ENCODE data around the gene WFDC1. TPM values are rescaled to one million over a fixed set of nuclear protein-coding genes. Genes with fewer than 3 reads are reported as not detected.
A peak's percentile ranks its signal among the peaks of the same experiment; 100 is the strongest.

The WFDC1 gene
- total RNA-seq, 4 donors from 2014 or later: 2.3 to 7.6 (median 5.0) TPM

GRCh38 chr16:84303516-84303915 is 8.8 kb downstream of the WFDC1 start:
- H3K27ac ChIP-seq: peak overlapping the region; percentile 43 to 88 (median 83)
- H3K27me3 ChIP-seq: peaks cover 0 to 11% (median 0%) of the 10 kb centered on the region in 4 donors
- H3K9me3 ChIP-seq: no peaks in the 10 kb centered on the region
- peaks cover 0 to 48% (median 3%) of the 10 kb centered on the region in 3 donors for H3K4me1 ChIP-seq
- intact Hi-C loops (cut with DNase I): no loop called here
- no peaks in the 10 kb centered on the region for H3K36me3 ChIP-seq
- H3K4me3 ChIP-seq: no peak overlapping the region
- whole genome bisulfite sequencing, 2 donors: 52 to 55% methylated on average over 7 of the region's 7 CpGs
- TF ChIP-seq CTCF (IDR thresholded peaks at IDR 0.05) (no peak), POLR2A (IDR thresholded peaks at IDR 0.05) (no peak)
- no peak for DNase-seq

GRCh38 chr16:84306564-84306963 is 11.9 kb downstream of the WFDC1 start:
- Histone ChIP-seq H3K36me3 (no peaks in the 10 kb centered on the region), H3K4me3 (no peak overlapping the region), H3K27me3 (peaks cover 0 to 7% (median 0%) of the 10 kb centered on the region in 4 donors), H3K9me3 (no peaks in the 10 kb centered on the region), H3K27ac (peak overlapping the region in 1 of 4 donors; percentile 23), H3K4me1 (peaks cover 0 to 28% (median 3%) of the 10 kb centered on the region in 3 donors)
- TF ChIP-seq POLR2A (IDR thresholded peaks at IDR 0.05): no peak
- no peak for TF ChIP-seq CTCF (IDR thresholded peaks at IDR 0.05)
- intact Hi-C loops (cut with DNase I): no loop called here
- 69 to 71% methylated on average over 3 of the region's 3 CpGs for WGBS, 2 donors
- DNase-seq: no peak

- TF ChIP-seq CTCF (IDR thresholded peaks at IDR 0.05): no peak
- TF ChIP-seq POLR2A (IDR thresholded peaks at IDR 0.05): no peak
Measured at GRCh38 chr16:84307209-84307954, 12.7 kb downstream of the WFDC1 start.

GRCh38 chr16:84308120-84308519 is 13.4 kb downstream of the WFDC1 start:
- no peak overlapping the region for H3K27ac ChIP-seq
- intact Hi-C loops (cut with DNase I): no loop called here
- peaks cover 0 to 24% (median 5%) of the 10 kb centered on the region in 3 donors for H3K4me1 ChIP-seq
- no peaks in the 10 kb centered on the region for H3K36me3 ChIP-seq
- TF ChIP-seq POLR2A (IDR thresholded peaks at IDR 0.05) (no peak), CTCF (IDR thresholded peaks at IDR 0.05) (peak in 5 of 6 experiments; percentile 33 to 66 (median 41))
- no peak overlapping the region for H3K4me3 ChIP-seq
- WGBS, 2 donors: 41 to 53% methylated on average over 3 to 7 of the region's 11 CpGs
- no peak for DNase-seq
- peaks cover 0 to 14% (median 0%) of the 10 kb centered on the region in 4 donors for H3K27me3 ChIP-seq
- H3K9me3 ChIP-seq: no peaks in the 10 kb centered on the region

More at GRCh38 chr16:84307209-84307954, 12.7 kb downstream of the WFDC1 start:
- peak overlapping the region in 1 of 4 donors; percentile 23 for H3K27ac ChIP-seq
- H3K27me3 ChIP-seq: peaks cover 0 to 7% (median 0%) of the 10 kb centered on the region in 4 donors
- no peak for DNase-seq
- 86 to 88% methylated on average over 22 of the region's 22 CpGs for WGBS, 2 donors
- no peaks in the 10 kb centered on the region for H3K9me3 ChIP-seq
- intact Hi-C loops (cut with DNase I): no loop called here
- H3K36me3 ChIP-seq: no peaks in the 10 kb centered on the region
- H3K4me3 ChIP-seq: no peak overlapping the region
- peaks cover 0 to 20% (median 3%) of the 10 kb centered on the region in 3 donors for H3K4me1 ChIP-seq

GRCh38 chr16:84310642-84311041 is 16.0 kb downstream of the WFDC1 start:
- intact Hi-C loops (cut with DNase I): no loop called here
- 82 to 90% methylated on average over 7 of the region's 7 CpGs for WGBS, 2 donors

More at GRCh38 chr16:84310642-84311041, 16.0 kb downstream of the WFDC1 start:
- H3K27me3 ChIP-seq: peaks cover 0 to 20% (median 0%) of the 10 kb centered on the region in 4 donors
- no peak for TF ChIP-seq POLR2A (IDR thresholded peaks at IDR 0.05)
- TF ChIP-seq CTCF (IDR thresholded peaks at IDR 0.05): no peak
- H3K9me3 ChIP-seq: no peaks in the 10 kb centered on the region
- no peak for DNase-seq
- no peak overlapping the region for H3K4me3 ChIP-seq
- peaks cover 0 to 19% (median 5%) of the 10 kb centered on the region in 3 donors for H3K4me1 ChIP-seq
- no peaks in the 10 kb centered on the region for H3K36me3 ChIP-seq
- no peak overlapping the region for H3K27ac ChIP-seq
